NK-92 (cell line): Measurements from ENCODE around the gene HLA-E.
"Not testable (repeated sequence)": the region's sequence is repeated elsewhere in the genome, so short reads cannot be mapped to it uniquely, and the experiment has no call there.

Source experiments
- DNase-seq: peaks from one replicate; lab custom pipeline; 2025; ENCODE audit not compliant: unreplicated experiment; lab: John Stamatoyannopoulos, UW

HLA-E gene

DNA sequence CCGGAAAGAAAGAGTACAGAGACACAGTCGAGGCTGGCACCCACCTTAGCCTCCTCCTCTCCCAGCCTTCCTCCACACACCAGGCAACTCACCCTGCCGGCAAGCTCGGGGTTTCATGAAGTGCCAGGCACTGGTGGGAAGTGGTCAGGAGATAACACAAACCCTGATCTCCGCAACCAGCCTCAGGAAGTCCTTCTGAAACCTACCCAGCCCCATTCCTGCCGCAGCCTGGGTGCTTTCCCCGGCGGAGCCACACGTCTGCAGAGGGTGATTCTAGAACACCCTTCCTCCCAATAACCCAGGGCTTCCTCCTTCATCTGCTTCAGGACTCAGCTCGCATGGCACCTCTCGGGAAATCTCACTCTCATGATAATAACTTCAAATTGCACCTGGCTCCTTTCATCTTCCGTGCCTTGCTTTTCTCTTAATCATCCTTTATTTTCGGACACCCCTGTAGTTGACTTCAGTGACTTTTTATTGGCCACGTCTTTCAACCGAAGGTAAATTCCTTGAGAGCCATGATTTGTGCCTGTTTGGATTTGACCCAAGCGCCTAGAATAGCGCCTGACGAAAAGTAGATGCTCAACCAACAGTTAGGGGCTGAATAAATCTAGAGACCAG is 8.7 kb upstream of the HLA-E start:
- no peak for DNase-seq

DNA sequence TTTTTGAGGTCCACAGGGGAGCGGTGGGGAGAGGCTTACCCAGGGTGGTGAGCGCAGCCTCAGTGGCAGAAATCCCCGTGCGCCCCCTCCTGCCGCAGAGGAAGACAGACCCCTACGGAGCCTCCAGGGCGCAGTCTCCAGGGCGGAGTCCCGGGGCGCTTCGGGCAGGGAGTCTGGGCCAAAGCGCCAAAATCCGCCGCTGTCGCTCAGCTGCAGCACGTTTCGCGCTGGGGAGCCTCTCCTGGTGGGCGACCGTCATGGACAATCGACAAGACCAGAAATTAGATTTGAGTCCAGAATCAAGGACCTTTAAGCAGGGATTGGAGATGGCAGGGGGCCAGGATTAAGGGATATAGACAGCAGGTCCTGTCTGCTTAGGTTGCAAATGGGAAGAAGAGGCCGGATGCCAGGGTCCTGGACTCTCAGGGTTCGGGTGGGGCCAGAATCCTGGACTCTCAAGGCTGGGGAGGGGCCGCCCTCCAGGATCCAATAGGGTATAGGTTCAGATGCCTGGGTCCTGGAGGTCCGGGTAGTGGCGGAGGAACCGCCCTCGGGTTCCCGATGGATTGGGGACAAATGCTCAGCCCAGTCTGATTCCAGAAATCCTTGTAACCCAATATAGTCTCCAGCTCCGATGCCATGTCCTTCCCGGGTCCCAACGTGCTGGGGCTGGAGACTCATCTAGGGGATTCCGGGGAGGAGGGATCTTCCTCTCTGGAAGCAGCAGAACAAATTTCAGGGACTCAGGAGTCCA is 7.9 kb upstream of the HLA-E start:
- DNase-seq = no peak

DNA sequence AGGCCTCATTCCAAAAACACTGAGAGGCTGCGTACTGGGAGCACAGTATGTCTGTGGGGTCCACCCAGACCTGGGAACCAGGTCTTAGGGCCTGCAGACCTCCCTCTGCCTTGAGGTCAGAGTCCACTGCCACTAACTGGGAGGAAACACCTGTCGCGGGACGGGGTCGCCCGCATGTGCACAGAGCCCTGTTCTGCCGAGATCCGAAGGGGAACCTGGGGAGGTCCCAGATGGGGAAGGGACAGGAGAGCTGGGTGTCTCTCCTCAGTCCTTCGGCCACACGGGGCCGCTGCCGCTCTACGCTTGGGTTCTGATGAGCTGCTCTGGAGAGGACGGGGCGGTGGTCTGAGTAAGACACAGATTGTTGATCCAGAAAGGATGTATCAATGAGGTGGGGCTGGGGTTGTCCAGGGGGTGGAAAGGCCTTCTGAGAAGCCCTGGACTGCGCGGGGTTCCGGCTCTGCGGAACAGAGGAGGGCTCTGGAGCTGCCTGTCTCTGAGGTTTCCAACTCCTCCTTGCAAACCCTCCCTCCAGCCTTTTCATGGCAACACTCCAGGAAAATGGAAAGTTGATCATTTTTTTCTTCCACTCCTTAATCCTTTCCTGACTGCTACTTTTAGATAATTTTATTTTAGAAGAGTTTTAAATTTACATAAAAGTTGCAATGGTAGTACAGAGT is 7.2 kb upstream of the HLA-E start:
- DNase-seq = peak; percentile 4

DNA sequence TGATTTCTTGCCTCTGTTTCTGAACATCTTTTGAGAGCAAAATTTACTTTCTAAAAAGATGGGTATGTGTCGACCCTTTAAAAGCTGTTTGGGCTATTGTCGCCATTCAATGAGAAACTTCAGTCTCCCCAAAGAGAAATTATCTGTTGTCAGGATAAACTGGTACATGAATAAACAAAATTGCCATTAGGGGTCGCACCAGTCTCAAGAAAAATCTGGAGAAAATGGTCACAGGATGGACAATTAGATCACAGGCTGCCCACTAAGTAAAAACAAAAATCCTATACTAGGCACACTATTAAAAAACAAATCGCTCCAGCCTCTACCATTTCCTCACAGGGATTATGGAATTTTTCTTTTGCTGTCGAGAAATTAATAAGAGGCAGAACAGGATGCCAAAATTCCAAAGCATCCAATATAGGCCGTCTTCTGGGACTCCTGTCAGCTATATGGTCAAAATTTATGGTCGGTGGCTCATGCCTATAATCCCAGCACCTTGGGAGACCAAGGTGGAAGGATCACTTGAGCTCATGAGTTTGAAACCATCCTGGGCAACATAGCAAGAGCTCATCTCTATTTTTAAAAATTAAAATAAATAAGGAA is 5.5 kb upstream of the HLA-E start:
- DNase-seq = no peak

DNA sequence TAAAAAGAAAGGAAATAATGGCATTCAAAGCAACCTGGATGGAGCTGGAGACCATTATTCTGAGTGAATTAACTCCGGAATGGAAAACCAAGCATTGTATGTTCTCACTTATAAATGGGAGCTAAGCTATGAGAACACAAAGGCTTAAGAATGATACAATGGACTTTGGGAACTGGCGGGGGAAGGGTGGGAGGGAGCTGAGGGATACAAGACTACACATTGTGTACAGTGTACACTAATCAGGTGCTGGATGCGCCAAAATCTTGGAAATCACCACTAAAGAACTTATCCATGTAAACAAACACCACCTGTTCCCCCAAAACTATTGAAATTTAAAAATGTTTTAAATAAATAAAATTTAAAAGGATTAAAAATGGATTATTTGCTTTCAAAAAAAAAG is 4.1 kb upstream of the HLA-E start:
- no peak for DNase-seq

DNA sequence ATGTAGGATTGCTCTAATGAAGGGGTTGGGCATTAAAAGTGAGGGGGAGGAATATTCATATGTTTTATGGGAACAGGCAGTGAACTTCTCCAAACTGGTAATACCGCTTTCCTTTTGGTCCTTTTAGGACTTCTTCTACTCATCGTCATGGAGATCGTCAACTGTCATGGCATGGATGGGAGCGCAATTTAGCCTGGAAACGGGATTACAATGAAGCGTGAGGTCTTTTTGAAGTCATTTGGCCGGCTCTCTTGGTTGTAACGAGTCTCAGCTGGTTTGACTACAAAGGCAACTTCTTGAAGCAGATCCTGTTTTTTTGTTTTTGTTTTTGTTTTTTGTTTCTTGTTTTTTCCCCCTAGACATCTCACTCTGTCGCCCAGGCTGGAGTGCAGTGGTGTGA is 1.4 kb upstream of the HLA-E start:
- no peak for DNase-seq

DNA sequence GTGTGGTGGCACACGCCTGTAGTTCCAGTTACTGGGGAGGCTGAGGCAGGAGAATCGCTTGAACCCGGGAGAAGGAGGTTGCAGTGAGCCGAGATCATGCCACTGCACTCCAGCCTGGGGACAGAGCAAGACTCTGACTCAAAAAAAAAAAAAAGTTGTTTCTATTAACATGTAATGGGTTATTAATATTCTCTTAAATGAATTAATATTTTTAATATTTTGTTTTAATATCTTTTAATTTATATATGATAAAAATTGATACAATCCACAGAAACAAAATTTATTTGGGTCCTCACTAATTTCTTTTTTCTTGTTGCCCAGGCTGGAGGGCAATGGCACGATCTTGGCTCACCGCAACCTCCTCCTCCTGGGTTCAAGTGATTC is 620 bp upstream of the HLA-E start:
- not testable (repeated sequence) for DNase-seq

DNA sequence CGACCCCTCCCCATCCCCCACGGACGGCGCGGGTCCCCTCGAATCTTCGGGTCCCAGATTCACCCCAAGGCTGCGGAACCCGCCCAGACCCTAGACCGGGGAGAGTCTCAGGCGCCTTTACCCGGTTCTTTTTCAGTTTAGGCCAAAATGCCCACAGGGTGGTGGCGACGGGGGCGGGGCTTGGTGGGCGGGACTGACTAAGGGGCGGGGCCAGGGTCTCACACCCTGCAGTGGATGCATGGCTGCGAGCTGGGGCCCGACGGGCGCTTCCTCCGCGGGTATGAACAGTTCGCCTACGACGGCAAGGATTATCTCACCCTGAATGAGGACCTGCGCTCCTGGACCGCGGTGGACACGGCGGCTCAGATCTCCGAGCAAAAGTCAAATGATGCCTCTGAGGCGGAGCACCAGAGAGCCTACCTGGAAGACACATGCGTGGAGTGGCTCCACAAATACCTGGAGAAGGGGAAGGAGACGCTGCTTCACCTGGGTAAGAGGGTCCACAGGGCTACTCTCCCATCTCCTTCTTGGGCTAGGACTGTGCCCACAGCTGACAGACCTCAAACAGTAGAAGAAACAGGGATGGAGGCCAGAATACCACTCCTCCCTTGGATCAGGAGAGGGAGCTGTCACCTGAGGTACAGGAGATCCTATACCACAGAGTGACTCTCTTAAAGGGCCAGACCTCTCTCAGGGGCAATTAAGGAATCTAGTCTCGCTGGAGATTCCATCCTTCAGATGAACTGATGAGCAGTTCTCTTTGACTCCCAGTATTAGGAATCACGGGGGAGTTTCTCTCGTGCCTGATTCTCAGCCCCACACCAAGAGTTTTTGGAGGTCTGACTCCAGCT is 942 bp downstream of the HLA-E start:
- DNase-seq = peak; percentile 21

DNA sequence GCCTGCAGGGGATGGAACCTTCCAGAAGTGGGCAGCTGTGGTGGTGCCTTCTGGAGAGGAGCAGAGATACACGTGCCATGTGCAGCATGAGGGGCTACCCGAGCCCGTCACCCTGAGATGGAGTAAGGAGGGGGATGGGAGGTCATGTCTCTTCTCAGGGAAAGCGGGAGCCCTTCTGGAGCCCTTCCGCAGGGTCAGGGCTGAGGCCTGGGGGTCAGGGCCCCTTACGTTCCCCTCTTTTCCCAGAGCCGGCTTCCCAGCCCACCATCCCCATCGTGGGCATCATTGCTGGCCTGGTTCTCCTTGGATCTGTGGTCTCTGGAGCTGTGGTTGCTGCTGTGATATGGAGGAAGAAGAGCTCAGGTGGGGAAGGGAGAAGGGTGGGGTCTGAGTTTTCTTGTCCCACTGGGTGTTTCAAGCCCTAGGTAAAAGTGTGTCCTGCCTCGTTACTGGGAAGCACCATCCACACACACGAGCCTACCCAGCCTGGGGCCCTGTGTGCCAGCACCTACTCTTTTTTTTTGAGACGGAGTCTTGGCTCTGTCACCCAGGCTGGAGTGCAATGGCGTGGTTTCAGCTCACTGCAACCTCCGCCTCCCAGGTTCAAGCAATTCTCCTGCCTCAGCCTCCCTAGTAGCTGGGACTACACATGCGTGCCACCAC is 2.1 kb downstream of the HLA-E start:
- DNase-seq = not testable (repeated sequence)

DNA sequence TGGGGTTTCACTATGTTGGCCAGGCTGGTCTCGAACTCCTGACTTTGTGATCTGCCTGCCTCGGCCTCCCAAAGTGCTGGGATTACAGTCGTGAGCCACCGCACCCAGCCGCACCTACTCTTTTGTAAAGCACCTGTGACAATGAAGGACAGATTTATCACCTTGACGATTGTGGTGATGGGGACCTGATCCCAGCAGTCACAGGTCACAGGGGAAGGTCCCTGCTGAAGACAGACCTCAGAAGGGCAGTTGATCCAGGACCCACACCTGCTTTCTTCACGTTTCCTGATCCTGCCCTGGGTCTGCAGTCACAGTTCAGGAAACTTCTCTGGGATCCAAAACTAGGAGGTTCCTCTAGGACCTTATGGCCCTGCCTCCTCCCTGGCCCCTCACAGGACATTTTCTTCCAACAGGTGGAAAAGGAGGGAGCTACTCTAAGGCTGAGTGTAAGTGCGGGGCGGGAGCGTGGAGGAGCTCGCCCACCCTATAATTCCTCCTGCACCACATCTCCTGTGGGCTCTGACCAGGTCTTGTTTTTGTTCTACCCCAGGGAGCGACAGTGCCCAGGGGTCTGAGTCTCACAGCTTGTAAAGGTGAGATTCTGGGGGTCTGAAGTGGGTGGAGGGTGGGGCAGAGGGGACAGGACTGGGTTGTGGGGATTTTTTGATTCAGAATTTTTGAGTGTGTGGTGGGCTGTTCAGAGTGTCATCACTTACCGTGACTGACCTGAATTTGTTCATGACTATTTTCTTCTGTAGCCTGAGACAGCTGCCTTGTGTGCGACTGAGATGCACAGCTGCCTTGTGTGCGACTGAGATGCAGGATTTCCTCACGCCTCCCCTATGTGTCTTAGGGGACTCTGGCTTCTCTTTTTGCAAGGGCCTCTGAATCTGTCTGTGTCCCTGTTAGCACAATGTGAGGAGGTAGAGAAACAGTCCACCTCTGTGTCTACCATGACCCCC is 3.0 kb downstream of the HLA-E start:
- no peak for DNase-seq

DNA sequence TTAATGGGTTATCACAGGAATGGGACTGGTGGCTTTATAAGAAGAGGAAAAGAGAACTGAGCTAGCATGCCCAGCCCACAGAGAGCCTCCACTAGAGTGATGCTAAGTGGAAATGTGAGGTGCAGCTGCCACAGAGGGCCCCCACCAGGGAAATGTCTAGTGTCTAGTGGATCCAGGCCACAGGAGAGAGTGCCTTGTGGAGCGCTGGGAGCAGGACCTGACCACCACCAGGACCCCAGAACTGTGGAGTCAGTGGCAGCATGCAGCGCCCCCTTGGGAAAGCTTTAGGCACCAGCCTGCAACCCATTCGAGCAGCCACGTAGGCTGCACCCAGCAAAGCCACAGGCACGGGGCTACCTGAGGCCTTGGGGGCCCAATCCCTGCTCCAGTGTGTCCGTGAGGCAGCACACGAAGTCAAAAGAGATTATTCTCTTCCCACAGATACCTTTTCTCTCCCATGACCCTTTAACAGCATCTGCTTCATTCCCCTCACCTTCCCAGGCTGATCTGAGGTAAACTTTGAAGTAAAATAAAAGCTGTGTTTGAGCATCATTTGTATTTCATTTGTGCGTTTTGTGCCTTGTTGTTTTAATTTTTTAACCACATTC is 4.4 kb downstream of the HLA-E start:
- no peak for DNase-seq

DNA sequence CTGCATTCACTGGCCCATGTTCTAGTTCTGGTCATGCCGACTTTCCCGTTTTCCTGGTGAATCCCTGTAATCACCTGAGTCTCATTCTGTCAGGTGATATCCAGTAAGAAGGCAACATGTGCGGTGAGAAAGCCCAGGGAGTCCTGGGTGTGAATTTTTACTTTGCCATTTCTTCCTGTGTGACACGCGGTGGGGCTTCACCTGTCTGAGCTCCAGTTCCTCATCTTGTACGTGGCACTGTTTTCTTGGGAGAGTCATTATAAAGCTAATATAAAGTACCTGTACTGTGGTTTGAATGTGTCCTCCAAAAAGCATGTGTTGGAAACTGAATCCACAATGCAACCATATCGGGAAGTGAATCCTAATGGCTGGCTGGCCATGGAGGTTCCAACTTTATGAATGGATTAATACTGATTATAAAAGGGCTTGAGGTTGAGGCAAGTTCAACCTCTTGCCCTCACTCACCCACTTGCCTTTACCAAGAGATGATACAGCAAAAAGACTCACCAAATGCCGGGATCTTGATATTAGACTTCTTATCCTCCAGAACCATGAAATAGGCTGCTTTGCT is 5.1 kb downstream of the HLA-E start:
- no peak for DNase-seq

DNA sequence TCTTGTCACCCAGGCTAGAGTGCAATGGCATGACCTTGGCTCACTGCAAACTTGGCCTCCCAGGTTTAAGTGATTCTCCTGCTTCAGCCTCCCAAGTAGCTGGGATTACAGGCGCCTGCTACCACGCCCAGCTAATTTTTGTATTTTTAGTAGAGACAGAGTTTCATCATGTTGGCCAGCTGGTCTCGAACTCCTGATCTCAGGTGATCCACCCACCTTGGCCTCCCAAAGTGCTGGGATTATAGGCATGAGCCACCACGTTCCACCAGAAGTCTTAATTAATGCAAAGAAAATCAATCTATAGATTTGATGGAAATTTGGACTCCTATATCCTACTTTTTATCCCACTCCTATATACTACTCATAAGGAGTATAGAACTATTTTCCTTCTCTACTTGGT is 5.8 kb downstream of the HLA-E start:
- not testable (repeated sequence) for DNase-seq

DNA sequence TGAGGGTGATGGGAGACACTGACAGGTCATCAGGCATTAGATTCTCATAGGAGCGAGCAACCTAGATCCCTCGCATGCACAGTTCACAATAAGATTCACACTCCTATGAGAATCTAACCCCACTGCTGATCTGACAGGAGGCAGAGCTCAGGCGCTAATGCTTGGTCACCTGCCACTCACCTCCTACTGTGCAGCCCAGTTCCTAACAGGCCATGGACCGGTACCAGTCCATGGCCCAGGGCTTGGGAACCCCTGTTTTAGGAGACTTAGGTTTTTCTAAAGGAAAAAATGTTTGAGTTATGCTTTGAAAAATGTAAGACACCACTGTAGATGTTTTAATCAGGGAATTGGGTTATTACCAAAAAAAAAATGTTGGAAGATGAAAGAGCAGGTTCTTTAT is 6.7 kb downstream of the HLA-E start:
- DNase-seq = no peak

DNA sequence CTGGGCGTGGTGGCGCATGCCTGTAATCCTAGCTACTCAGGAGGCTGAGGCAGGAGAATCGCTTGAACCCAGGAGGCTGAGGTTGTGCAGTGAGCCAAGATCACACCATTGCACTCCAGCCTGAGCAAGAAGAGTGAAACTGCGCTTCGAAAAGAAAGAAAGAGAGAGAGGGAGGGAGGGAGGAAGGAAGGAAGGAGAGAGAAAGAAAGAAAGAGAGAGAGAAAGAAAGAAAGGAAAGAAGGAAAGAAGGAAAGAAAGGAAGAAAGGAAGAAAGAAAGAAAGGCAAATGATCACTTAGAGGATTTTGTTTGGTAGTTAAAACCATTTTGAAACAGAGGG is 7.9 kb downstream of the HLA-E start:
- DNase-seq = not testable (repeated sequence)

DNA sequence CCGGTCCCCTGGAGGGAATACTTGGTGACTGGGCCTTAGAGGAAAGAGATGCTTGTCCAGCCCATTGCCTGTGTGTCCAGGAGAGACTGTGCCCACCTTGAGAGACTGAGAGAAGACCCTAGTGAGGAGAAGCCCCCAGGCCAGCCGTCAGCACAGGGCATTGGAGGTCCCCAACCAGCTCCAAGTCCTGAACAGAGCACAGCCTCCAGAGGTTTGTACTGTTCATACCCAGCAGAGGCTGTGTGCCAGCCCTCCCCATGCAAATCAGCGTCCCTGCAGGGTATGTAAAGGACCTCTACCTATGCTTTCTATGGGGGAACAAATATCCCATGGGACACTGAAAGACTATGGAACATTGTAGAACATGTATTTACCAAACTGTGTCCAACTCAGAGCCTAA is 8.4 kb downstream of the HLA-E start:
- DNase-seq = no peak

DNA sequence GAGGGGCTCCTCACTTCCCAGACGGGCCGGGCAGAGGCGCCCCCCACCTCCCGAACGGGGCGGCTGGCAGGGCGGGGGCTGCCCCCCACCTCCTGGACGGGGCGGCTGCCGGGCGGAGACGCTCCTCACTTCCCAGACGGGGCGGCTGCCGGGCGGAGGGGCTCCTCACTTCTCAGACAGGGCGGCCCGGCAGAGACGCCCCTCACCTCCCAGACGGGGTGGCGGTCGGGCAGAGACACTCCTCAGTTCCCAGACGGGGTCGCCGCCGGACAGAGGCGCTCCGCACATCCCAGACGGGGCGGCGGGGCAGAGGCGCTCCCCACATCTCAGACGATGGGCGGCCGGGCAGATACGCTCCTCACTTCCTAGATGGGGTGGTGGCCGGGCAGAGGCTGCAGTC is 9.4 kb downstream of the HLA-E start:
- not testable (repeated sequence) for DNase-seq

DNA sequence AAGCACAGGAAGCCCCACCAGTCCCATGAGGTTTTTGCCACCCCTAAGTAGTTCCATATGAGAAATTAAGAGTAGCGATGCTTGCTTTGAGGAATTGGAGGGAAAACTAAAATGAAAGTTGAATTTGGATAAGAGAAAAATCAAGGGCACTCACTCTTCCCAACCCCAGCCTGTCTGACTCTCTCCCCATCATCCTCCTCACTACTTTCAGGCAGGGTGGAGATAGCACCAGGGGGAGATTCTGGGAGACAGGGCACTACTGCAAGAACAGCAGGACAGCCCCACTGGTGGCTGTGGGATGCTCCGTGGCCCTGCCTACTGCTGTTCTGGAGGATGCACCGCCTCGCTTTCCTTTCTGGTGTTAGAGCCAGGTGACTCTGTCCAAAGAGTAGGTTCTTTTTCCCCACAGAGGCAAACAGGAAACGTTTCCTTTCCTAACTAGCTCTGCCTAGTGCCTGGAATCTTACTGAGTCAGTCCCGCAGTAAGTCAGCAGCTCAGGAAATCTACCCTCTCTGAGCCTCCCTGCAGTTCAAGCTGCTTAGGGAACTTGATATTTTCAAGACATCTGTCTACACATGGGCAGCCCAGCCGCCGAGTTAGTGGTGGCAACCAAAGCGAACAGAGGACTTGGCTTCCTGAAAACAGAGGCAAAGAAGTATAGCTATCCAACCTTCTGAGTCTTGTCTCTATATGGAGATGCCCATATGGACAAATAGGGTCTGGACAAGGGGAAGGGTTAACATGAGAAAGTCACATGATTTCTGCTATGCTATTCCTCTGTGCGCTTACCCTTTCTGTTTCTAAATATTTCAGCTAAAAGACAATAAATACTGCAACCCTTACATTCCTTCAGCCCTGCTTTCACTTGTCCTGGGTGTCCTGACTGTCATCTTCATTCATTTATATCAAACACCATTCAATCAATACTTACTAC is 11.4 kb downstream of the HLA-E start:
- DNase-seq = no peak
